ENCODE measurements around the gene BANP.

GRCh38 chr16:87961623-87962022, 10.4 kb downstream of the BANP start:
- TF ChIP-seq POLR2AphosphoS5 (IDR thresholded peaks at IDR 0.05; ENCODE audit: insufficient read depth in 1 of 2, low read depth in 1 of 2) (no peak), CTCF (IDR thresholded peaks at IDR 0.05) (no peak)
